DND-41 (cell line): ENCODE data around the gene CPXM2.

ENCODE experiments used
- ATAC-seq: fragments of 200-7000 bp; cut with Tn5 transposase; 3 replicates; pipeline ENCODE4 v1.9.1; 2021; ENCODE audit warnings: low read depth; ENCODE audit not compliant: insufficient read depth
- DNase-seq: peaks from one replicate; pipeline ENCODE4 v3.0.0-alpha.2; 2020
- H2AFZ ChIP-seq: 2 replicates; pipeline ENCODE4 v1.6.0; 2012; ENCODE audit warnings: low read depth, low read length
- H3K27ac ChIP-seq: 2 replicates; pipeline ENCODE4 v1.5.1; 2012; ENCODE audit warnings: low read length, inconsistent platforms
- H3K27me3 ChIP-seq: fragments of 200-600 bp; sonication (generic); 2 replicates; pipeline ENCODE4 v1.6.0; 2012; ENCODE audit warnings: low read length, mild to moderate bottlenecking, inconsistent platforms; ENCODE audit not compliant: insufficient read depth, poor library complexity
- H3K36me3 ChIP-seq: 2 replicates; pipeline ENCODE4 v1.5.1; 2012; ENCODE audit warnings: low read length, inconsistent platforms; ENCODE audit not compliant: insufficient read depth
- H3K4me1 ChIP-seq: 2 replicates; pipeline ENCODE4 v1.5.1; 2012; ENCODE audit warnings: mild to moderate bottlenecking, low read length; ENCODE audit not compliant: insufficient read depth
- H3K4me2 ChIP-seq: 2 replicates; pipeline ENCODE4 v1.6.0; 2012; ENCODE audit warnings: mild to moderate bottlenecking, moderate library complexity, low read length, inconsistent platforms; ENCODE audit not compliant: insufficient read depth
- H3K4me3 ChIP-seq, 2 experiments: fragments of 200-600 bp in 1 of 2; shearing (Covaris generic) in 1 of 2; 2 replicates each; pipeline ENCODE4 v1.5.1; 2012 to 2016; ENCODE audit warnings: inconsistent platforms in 2 of 2, low read length in 2 of 2, mild to moderate bottlenecking in 2 of 2, low read depth in 1 of 2, moderate library complexity in 1 of 2
- H3K79me2 ChIP-seq: 2 replicates; pipeline ENCODE4 v1.6.0; 2012; ENCODE audit warnings: low read length, inconsistent platforms; ENCODE audit not compliant: insufficient read depth
- H3K9ac ChIP-seq: 2 replicates; pipeline ENCODE4 v1.6.0; 2012; ENCODE audit warnings: low read depth, mild to moderate bottlenecking, inconsistent platforms, low read length, moderate library complexity
- H3K9me3 ChIP-seq: 2 replicates; pipeline ENCODE4 v1.5.1; 2012; ENCODE audit warnings: low read length, moderate library complexity, mild to moderate bottlenecking, inconsistent platforms; ENCODE audit not compliant: insufficient read depth, severe bottlenecking
- H4K20me1 ChIP-seq: 2 replicates; pipeline ENCODE4 v1.6.0; 2012; ENCODE audit warnings: low read length; ENCODE audit not compliant: insufficient read depth
- CTCF ChIP-seq: IDR thresholded peaks from 2 replicates; pipeline ENCODE4 v1.5.1; 2012; ENCODE audit warnings: borderline replicate concordance, low read length, moderate library complexity, mild to moderate bottlenecking; ENCODE audit not compliant: poor library complexity, severe bottlenecking; ENCODE audit errors: extremely low read depth
- EZH2 ChIP-seq: IDR thresholded peaks from 3 replicates; pipeline ENCODE4 v1.6.1; 2012; ENCODE audit warnings: borderline replicate concordance, low read depth, mild to moderate bottlenecking, moderate library complexity, low read length, inconsistent platforms; ENCODE audit not compliant: severe bottlenecking

The CPXM2 gene

DNA sequence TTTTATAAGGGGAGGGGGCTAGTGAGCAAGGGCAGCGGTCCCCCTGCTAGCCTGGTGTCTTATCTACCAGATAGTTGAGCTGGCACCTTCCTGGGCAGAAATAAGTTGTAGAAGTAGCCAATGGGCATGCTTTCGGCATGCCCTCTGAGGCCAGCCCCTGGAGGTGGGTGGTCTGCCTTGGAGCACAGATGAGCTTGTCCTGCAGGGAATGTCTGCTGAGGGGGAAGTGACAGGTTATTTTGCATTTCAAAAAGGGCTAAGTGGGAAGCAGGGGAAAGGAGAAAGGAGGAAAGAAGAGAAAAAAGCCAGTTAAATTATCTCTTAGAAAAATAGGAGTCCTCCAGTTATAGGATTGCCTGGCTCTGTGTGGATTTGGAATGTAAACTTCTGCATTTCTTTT, 136.5 kb downstream of the CPXM2 start:
- no peak for ATAC-seq
- Histone ChIP-seq H3K36me3 (no peaks in the 10 kb centered on the region), H3K4me3 (no peak overlapping the region), H2AFZ (no peak overlapping the region), H3K9ac (no peak overlapping the region), H3K27me3 (peaks cover 2% of the 10 kb centered on the region), H3K4me1 (peaks cover 29% of the 10 kb centered on the region), H4K20me1 (no peaks in the 10 kb centered on the region), H3K9me3 (peaks cover 8% of the 10 kb centered on the region), H3K79me2 (no peaks in the 10 kb centered on the region), H3K27ac (no peak overlapping the region), H3K4me2 (no peak overlapping the region)
- TF ChIP-seq EZH2 = no peak
- TF ChIP-seq CTCF = no peak
- no peak for DNase-seq

- TF ChIP-seq EZH2 (no peak), CTCF (no peak)
- Histone ChIP-seq H3K79me2 (no peaks in the 10 kb centered on the region), H3K4me1 (peaks cover 20% of the 10 kb centered on the region), H3K9me3 (peaks cover 8% of the 10 kb centered on the region), H3K4me3 (no peak overlapping the region), H3K27ac (no peak overlapping the region), H3K36me3 (no peaks in the 10 kb centered on the region), H2AFZ (no peak overlapping the region), H3K4me2 (no peak overlapping the region), H4K20me1 (no peaks in the 10 kb centered on the region), H3K9ac (no peak overlapping the region), H3K27me3 (peaks cover 2% of the 10 kb centered on the region)
- no peak for DNase-seq
- no peak for ATAC-seq
Measured at GRCh38 chr10:123754123-123754522, 137.5 kb downstream of the CPXM2 start.

DNA sequence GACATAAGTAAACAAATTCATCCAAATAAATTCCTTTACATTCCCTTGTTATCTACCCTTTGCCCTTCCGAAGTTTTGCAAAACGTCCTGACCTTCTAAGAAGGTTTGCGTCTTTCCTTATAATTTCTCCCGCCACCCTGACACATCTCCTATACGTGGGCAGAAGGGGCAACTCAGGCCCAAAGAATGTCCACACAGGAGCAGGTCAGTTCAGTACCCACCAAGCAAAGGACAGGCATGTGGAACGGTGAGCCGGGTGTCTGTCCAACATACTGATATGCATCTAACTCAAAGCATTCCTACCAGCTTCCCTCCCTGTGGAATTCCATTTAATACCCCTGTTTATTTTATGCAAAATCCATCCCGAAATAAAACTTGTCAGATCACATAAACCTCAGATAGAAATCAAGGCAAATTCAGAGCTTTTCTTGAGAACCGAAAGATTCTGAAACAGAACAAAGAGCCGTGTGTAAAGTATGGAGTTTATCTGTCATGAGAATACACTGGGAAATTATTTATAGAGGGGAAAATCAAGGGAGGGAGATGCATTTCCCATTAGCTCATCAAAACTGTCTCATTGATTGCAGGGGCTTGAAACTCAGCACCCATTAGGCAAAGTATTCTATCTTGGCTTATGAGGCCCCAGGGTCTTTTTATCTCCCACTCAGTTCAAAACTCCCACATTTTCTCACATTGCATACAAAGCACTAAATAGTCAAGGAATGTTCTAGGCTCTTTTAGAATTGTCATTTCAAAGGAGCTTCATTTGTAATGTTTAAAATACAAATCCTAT, 140.1 kb downstream of the CPXM2 start:
- no peak for ATAC-seq

More for the DNA sequence above, 140.1 kb downstream of the CPXM2 start:
- Histone ChIP-seq H3K27me3 (peaks cover 3% of the 10 kb centered on the region), H3K9me3 (peaks cover 8% of the 10 kb centered on the region), H3K79me2 (no peaks in the 10 kb centered on the region), H2AFZ (no peak overlapping the region), H3K36me3 (no peaks in the 10 kb centered on the region), H3K4me2 (no peak overlapping the region), H3K27ac (no peak overlapping the region), H3K4me3 (no peak overlapping the region), H3K4me1 (no peaks in the 10 kb centered on the region), H3K9ac (no peak overlapping the region), H4K20me1 (no peaks in the 10 kb centered on the region)
- no peak for TF ChIP-seq CTCF
- no peak for TF ChIP-seq EZH2
- DNase-seq = no peak
